Gastrocnemius medialis (tissue), 4 donors: ENCODE results near the gene TMA7.

Experiments
- POLR2A ChIP-seq, 2 donors: fragments of 450-650 bp; IDR thresholded peaks; one replicate each; pipeline ENCODE4 v1.6.1; 2017; ENCODE audit warnings: antibody characterized with exemption in 2 of 2, mild to moderate bottlenecking in 2 of 2, moderate library complexity in 2 of 2
- TF ChIP-seq, protein P1 (sequence below), 5 experiments: fragments of 450-650 bp in 3 of 5; fragments of 200-600 bp in 2 of 5; sonication (generic) in 2 of 5; IDR thresholded peaks in 4 of 5; conservative IDR thresholded peaks in 1 of 5; 1 replicate in 4 of 5; 2 replicates in 1 of 5; pipeline ENCODE4 v1.5.1; 2016 to 2019; ENCODE audit warnings: antibody characterized with exemption in 5 of 5, mild to moderate bottlenecking in 3 of 5, moderate library complexity in 3 of 5

DNA sequence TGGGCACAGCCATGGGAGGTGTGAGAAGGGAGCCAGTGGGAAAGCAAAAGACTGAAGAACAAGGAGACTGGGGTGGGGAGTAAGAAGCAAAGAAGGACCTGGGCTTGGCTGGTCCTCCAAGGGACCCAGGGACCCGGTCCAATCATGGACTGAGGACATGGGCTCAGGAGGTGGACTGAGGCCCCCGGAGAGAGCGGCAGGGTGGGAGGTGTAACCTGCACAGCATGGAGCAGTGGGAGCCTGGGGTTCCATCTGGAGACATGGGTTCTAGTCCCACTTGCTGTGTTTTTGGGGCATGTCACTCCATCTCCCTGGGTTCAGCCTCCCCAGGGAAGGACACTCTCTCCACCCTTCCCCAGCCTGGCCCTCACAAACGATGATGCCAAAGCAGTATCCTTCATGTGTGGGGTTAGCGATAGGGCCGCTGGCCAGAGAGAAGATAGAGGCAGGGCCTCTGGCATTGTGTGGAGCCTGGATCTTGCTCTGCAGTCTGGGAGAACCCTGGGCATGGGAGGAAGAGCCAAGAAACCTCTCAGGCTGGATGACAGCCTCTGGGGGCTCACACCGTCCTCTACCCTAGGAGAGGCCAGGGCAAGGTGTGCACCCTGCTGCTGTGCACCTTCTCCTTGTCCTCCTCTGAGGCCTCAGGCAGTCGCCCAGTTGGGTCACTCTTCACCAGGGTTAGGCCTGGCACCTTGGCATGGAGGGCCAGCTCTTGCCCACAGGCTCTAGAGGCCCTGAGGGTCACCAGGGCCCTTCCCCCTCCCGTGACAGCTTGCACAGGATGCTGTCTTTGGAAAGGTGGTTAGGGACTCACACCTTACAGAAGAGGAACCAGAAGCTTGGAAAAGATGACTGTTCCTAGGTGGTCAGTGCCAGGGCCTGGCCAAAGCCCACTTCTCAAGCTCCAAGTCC lies 42.0 kb upstream of the TMA7 start:
- TF ChIP-seq, protein P1, sequence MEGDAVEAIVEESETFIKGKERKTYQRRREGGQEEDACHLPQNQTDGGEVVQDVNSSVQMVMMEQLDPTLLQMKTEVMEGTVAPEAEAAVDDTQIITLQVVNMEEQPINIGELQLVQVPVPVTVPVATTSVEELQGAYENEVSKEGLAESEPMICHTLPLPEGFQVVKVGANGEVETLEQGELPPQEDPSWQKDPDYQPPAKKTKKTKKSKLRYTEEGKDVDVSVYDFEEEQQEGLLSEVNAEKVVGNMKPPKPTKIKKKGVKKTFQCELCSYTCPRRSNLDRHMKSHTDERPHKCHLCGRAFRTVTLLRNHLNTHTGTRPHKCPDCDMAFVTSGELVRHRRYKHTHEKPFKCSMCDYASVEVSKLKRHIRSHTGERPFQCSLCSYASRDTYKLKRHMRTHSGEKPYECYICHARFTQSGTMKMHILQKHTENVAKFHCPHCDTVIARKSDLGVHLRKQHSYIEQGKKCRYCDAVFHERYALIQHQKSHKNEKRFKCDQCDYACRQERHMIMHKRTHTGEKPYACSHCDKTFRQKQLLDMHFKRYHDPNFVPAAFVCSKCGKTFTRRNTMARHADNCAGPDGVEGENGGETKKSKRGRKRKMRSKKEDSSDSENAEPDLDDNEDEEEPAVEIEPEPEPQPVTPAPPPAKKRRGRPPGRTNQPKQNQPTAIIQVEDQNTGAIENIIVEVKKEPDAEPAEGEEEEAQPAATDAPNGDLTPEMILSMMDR (IDR thresholded peaks at IDR 0.05 in 4 of 5, conservative IDR thresholded peaks at IDR 0.05 in 1 of 5): no peak
- TF ChIP-seq POLR2A (IDR thresholded peaks at IDR 0.05): no peak
